ENCODE results near the gene BIRC3. TPM values are rescaled to one million over a fixed set of nuclear protein-coding genes. Genes with fewer than 3 reads are reported as not detected.
A peak's percentile ranks its signal among the peaks of the same experiment; 100 is the strongest.
"Not testable (repeated sequence)": the region's sequence is repeated elsewhere in the genome, so short reads cannot be mapped to it uniquely, and the experiment has no call there.

BIRC3 gene
- polyA plus RNA-seq, 2 of the 4 experiments (the other 2 are of a cell fraction): 11.3 to 17.5 TPM

- TF ChIP-seq SREBF2 (IDR thresholded peaks at IDR 0.05) (no peak), TFCP2L1 (CRISPR knock-in tag; IDR thresholded peaks at IDR 0.05) (no peak)
Observed at GRCh38 chr11:102331341-102331740, 14.1 kb downstream of the BIRC3 start (continued).

GRCh38 chr11:102332611-102332994 lies 15.3 kb downstream of the BIRC3 start:
- no peak for TF ChIP-seq CEBPB (IDR thresholded peaks at IDR 0.05)
- TF ChIP-seq RARB (CRISPR knock-in tag; IDR thresholded peaks at IDR 0.05): no peak
- TF ChIP-seq EHF (CRISPR knock-in tag; IDR thresholded peaks at IDR 0.05): no peak
- no peaks in the 10 kb centered on the region for H3K9me3 ChIP-seq
- ChIA-PET CTCF (interaction anchor here (1.6 kb wide), 1 partner anchor 9 kb away, joined by 5 read pairs; no protein-coding TSS in a partner anchor), POLR2A (no interaction called here)
- H3K4me3 ChIP-seq: no peak overlapping the region
- WGBS (ENCODE audit: missing lambda C conversion rate): 100% methylated on average over 1 of the region's 1 CpG
- FAIRE-seq (no peak), ATAC-seq (no peak), DNase-seq (ENCODE audit: low read depth in 1 of 2, low spot score in 1 of 2) (no peak)
- no peak overlapping the region for H3K4me2 ChIP-seq
- no peak overlapping the region for H3K27ac ChIP-seq
- H3K4me1 ChIP-seq: no peaks in the 10 kb centered on the region

GRCh38 chr11:102338479-102339010 lies 21.3 kb downstream of the BIRC3 start:
- DNase-seq (ENCODE audit: low read depth in 1 of 2, low spot score in 1 of 2) (no peak), ATAC-seq (no peak), FAIRE-seq (no peak)
- TF ChIP-seq TFCP2L1 (CRISPR knock-in tag; IDR thresholded peaks at IDR 0.05) (no peak), HOXB13 (CRISPR knock-in tag; IDR thresholded peaks at IDR 0.05; ENCODE audit: low read depth) (no peak), MAFK (IDR thresholded peaks at IDR 0.05; ENCODE audit: partially characterized antibody) (no peak), FOXS1 (CRISPR knock-in tag; IDR thresholded peaks at IDR 0.05) (no peak), GATA3 (IDR thresholded peaks at IDR 0.05; ENCODE audit: borderline replicate concordance) (no peak), BHLHE40 (IDR thresholded peaks at IDR 0.05; ENCODE audit: low read depth, low read length) (no peak), HOXB5 (CRISPR knock-in tag; IDR thresholded peaks at IDR 0.05) (no peak)
- POLR2A ChIA-PET: no interaction called here
- CTCF ChIA-PET: no interaction called here
- no peak overlapping the region for H3K27ac ChIP-seq
- peaks cover 2% of the 10 kb centered on the region; the same call in 2 of the 3 replicates for H3K4me1 ChIP-seq
- H3K4me2 ChIP-seq: no peak overlapping the region
- no peak overlapping the region for H3K4me3 ChIP-seq
- no peaks in the 10 kb centered on the region for H3K9me3 ChIP-seq

DNA sequence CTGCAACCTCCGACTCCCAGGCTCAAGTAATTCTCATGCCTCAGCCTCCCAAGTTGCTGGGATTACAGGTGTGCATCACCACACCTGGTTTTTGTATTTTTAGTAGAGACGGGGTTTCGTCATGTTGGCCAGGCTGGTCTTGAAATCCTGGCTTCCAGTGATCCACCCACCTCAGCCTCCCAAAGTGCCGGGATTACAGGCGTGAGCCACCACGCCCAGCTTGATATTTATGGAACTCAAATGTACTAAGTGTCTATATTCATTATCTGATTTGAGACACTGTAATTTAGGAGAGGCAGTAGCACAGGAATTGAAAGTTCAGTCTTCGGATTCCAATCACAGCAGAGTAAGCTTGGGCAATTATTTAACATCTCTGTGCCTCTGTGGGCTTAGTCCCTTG lies 24.0 kb downstream of the BIRC3 start:
- 70% methylated on average over 7 of the region's 7 CpGs for WGBS (ENCODE audit: missing lambda C conversion rate)
- FAIRE-seq; DNase-seq (ENCODE audit: low read depth in 1 of 2, low spot score in 1 of 2); H3K9me3 ChIP-seq; H3K27ac ChIP-seq; H3K4me2 ChIP-seq; H3K4me3 ChIP-seq: not testable (repeated sequence)
- ChIA-PET POLR2A (interaction anchor here (0.8 kb wide), 1 partner anchor 325 kb away, joined by 5 read pairs; no protein-coding TSS in a partner anchor), CTCF (interaction anchor here (0.8 to 5.1 kb wide), 30 partner anchors 9 to 326 kb away, joined by 3 to 74 read pairs (median 5); no protein-coding TSS in a partner anchor)
- ATAC-seq: peak in 1 of 2 experiments; percentile 25; a peak in 3 of 6 replicates
- peaks cover 25% of the 10 kb centered on the region for H3K4me1 ChIP-seq

- ChIA-PET POLR2A (interaction anchor here (0.8 kb wide), 1 partner anchor 325 kb away, joined by 5 read pairs; no protein-coding TSS in a partner anchor), CTCF (interaction anchor here (0.7 to 5.1 kb wide), 36 partner anchors 8 to 325 kb away, joined by 3 to 74 read pairs (median 4); no protein-coding TSS in a partner anchor)
- Histone ChIP-seq H3K27ac (no peak overlapping the region; a peak in 2 of 6 replicates), H3K4me3 (no peak overlapping the region), H3K9me3 (no peaks in the 10 kb centered on the region), H3K4me2 (no peak overlapping the region), H3K4me1 (peaks cover 25% of the 10 kb centered on the region)
- peak; percentile 87 for FAIRE-seq
- TF ChIP-seq CTCF (IDR thresholded peaks at IDR 0.05): peak; percentile 79
- TF ChIP-seq CBX8 (IDR thresholded peaks at IDR 0.05): no peak
- peak; percentile 72 to 83 for TF ChIP-seq RAD21 (conservative IDR thresholded peaks at IDR 0.05 in 1 of 2, IDR thresholded peaks at IDR 0.05 in 1 of 2)
- TF ChIP-seq SMC3 (IDR thresholded peaks at IDR 0.05): peak; percentile 81
- peak; percentile 73 to 85 for ATAC-seq
- DNase-seq (ENCODE audit: low read depth in 1 of 2, low spot score in 1 of 2): peak; percentile 68 to 87
- WGBS (ENCODE audit: missing lambda C conversion rate): 71% methylated on average over 1 of the region's 1 CpG
Observed at GRCh38 chr11:102341844-102342318, 24.6 kb downstream of the BIRC3 start.
